ENCODE data around the gene KLHL1. TPM values are rescaled to one million over a fixed set of nuclear protein-coding genes. Genes with fewer than 3 reads are reported as not detected.

Gene KLHL1
- total and polyA plus RNA-seq, 9 of the 15 experiments (the other 6 are each of a cell fraction or from before 2014, with no cell fraction given): not detected

GRCh38 chr13:69956349-69956748 lies 151.9 kb downstream of the KLHL1 start (continued):
- TF ChIP-seq GTF3C2 (IDR thresholded peaks at IDR 0.05; ENCODE audit: borderline replicate concordance, extremely low read depth, insufficient read length) (no peak), ZNF785 (CRISPR knock-in tag; IDR thresholded peaks at IDR 0.05) (no peak), LEF1 (IDR thresholded peaks at IDR 0.05) (no peak), ZFX (CRISPR knock-in tag; IDR thresholded peaks at IDR 0.05) (no peak), HDAC6 (IDR thresholded peaks at IDR 0.05; ENCODE audit: low read depth, low read length) (no peak)

- no peaks in the 10 kb centered on the region for H3K4me1 ChIP-seq (replicated peaks in 1 of 2; ENCODE audit: control insufficient read depth in 2 of 2, insufficient read depth in 2 of 2, low read length in 2 of 2)
- in situ Hi-C loops (cut with MboI) (no loop called here), intact Hi-C loops (cut with micrococcal nuclease) (no loop called here)
- no peak overlapping the region for H3K27ac ChIP-seq (ENCODE audit: extremely low read depth, low read depth, low read length)
- no peaks in the 10 kb centered on the region for H4K20me1 ChIP-seq (replicated peaks; ENCODE audit: control insufficient read depth, insufficient read depth, low read length)
- H3K4me3 ChIP-seq: no peak overlapping the region
- ChIA-PET POLR2A (no interaction called here), CTCF (ENCODE audit: low intra/inter-chr PET ratio) (no interaction called here)
- H2AFZ ChIP-seq (ENCODE audit: low read depth, low read length): no peak overlapping the region
- DNase-seq (ENCODE audit: extremely low read depth in 1 of 4, low spot score in 3 of 4) (no peak), FAIRE-seq (no peak), ATAC-seq (no peak)
- no peak overlapping the region for H3K9ac ChIP-seq (ENCODE audit: insufficient read depth in 1 of 2, low read depth in 2 of 2, low read length in 2 of 2)
- H3K79me2 ChIP-seq (ENCODE audit: control insufficient read depth, insufficient read depth, low read length): no peaks in the 10 kb centered on the region
- no peaks in the 10 kb centered on the region for H3K9me1 ChIP-seq (ENCODE audit: control insufficient read depth, insufficient read depth, low read length)
- no TSS peak for BruUV-seq (replicated peaks)
- no peaks in the 10 kb centered on the region for H3K9me3 ChIP-seq (replicated peaks; ENCODE audit: control insufficient read depth, insufficient read depth, low read depth, low read length)
- no peaks in the 10 kb centered on the region for H3K36me3 ChIP-seq (ENCODE audit: control insufficient read depth, insufficient read depth, low read length)
- no peak overlapping the region for H3K4me2 ChIP-seq (ENCODE audit: insufficient read depth, low read length)
- TF ChIP-seq MAFK (IDR thresholded peaks at IDR 0.05; ENCODE audit: low read length) (no peak), PYGO2 (tag; IDR thresholded peaks at IDR 0.05) (no peak), MBD2 (IDR thresholded peaks at IDR 0.05; ENCODE audit: borderline replicate concordance, low read depth) (no peak), ZNF217 (CRISPR knock-in tag; IDR thresholded peaks at IDR 0.05) (no peak), RUNX1 (IDR thresholded peaks at IDR 0.05; ENCODE audit: low read depth) (no peak), THRAP3 (IDR thresholded peaks at IDR 0.05; ENCODE audit: borderline replicate concordance) (no peak), ZNF431 (CRISPR knock-in tag; IDR thresholded peaks at IDR 0.05) (no peak), GABPB2 (CRISPR knock-in tag; conservative IDR thresholded peaks at IDR 0.05) (no peak), BACH1 (tag; IDR thresholded peaks at IDR 0.05) (no peak), MECOM (CRISPR knock-in tag; IDR thresholded peaks at IDR 0.05) (no peak), ZNF583 (CRISPR knock-in tag; IDR thresholded peaks at IDR 0.05) (no peak), ZNF121 (CRISPR knock-in tag; conservative IDR thresholded peaks at IDR 0.05) (no peak), EGR1 (conservative IDR thresholded peaks at IDR 0.05) (no peak), DIDO1 (tag; IDR thresholded peaks at IDR 0.05; ENCODE audit: low read depth) (no peak), NR2F6 (CRISPR knock-in tag; IDR thresholded peaks at IDR 0.05) (no peak), ZBTB43 (CRISPR knock-in tag; IDR thresholded peaks at IDR 0.05) (no peak), SNAPC5 (CRISPR knock-in tag; IDR thresholded peaks at IDR 0.05) (no peak), KLF16 (IDR thresholded peaks at IDR 0.05) (no peak)
- H3K27me3 ChIP-seq (ENCODE audit: control insufficient read depth in 2 of 2, insufficient read depth in 2 of 2, low read length in 2 of 2): no peaks in the 10 kb centered on the region
Observed at GRCh38 chr13:69955271-69955670, 153.0 kb downstream of the KLHL1 start.
